ENCODE measurements around the gene DDX10. TPM values are rescaled to one million over a fixed set of nuclear protein-coding genes. Genes with fewer than 3 reads are reported as not detected.
"Not testable (repeated sequence)": the region's sequence is repeated elsewhere in the genome, so short reads cannot be mapped to it uniquely, and the experiment has no call there.

Gene DDX10
- total RNA-seq, 2 donors from 2014 or later, result 8.0 to 28.2 TPM

DNA sequence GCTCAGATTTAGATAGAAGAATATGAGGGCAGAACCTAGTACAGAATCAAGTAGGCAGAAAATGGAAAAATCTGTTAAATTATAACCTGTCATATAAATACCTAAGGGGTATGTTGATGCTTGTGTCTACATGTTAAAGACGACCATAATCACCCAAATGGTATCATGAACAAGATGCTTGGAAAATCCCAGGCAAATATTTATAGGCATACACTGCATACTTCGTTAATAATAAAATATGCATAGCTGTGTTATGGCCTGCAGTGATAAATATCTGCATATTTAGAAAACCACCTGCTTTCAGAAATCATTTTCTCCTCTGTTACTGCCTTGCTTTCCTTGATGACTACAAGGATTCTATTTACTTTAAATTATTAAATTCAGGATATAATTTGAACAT lies 18.9 kb upstream of the DDX10 start:
- Histone ChIP-seq H3K4me1 (ENCODE audit: control insufficient read depth in 1 of 2, low read depth in 2 of 2) (peaks cover 7 to 15% of the 10 kb centered on the region in 2 donors), H3K9me3 (no peaks in the 10 kb centered on the region), H3K27me3 (replicated peaks; ENCODE audit: insufficient read depth) (no peaks in the 10 kb centered on the region), H3K4me3 (no peak overlapping the region), H3K27ac (no peak overlapping the region), H3K36me3 (no peaks in the 10 kb centered on the region)
- TF ChIP-seq, protein P1, sequence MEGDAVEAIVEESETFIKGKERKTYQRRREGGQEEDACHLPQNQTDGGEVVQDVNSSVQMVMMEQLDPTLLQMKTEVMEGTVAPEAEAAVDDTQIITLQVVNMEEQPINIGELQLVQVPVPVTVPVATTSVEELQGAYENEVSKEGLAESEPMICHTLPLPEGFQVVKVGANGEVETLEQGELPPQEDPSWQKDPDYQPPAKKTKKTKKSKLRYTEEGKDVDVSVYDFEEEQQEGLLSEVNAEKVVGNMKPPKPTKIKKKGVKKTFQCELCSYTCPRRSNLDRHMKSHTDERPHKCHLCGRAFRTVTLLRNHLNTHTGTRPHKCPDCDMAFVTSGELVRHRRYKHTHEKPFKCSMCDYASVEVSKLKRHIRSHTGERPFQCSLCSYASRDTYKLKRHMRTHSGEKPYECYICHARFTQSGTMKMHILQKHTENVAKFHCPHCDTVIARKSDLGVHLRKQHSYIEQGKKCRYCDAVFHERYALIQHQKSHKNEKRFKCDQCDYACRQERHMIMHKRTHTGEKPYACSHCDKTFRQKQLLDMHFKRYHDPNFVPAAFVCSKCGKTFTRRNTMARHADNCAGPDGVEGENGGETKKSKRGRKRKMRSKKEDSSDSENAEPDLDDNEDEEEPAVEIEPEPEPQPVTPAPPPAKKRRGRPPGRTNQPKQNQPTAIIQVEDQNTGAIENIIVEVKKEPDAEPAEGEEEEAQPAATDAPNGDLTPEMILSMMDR (IDR thresholded peaks at IDR 0.05), result no peak
- DNase-seq (ENCODE audit: low spot score) (no peak), ATAC-seq (ENCODE audit: insufficient number of reproducible peaks, low FRiP score, low read depth) (no peak)

DNA sequence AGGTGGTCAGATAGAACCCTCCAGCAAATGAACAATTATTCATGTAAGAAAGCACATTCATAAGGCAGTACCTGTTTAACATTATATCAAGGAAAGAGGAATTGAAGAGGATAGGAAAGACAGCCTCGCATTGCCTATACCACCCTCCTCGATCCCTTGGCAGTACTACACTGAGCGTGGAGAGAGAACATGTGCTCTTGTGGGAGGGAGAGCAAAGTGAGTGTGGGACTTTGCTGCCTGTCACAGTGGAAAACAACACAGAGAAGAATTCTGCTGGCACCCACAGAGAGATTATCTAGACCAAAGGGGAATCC lies 17.5 kb upstream of the DDX10 start:
- ATAC-seq (ENCODE audit: insufficient number of reproducible peaks, low FRiP score, low read depth) (no peak), DNase-seq (ENCODE audit: low spot score) (no peak)
- Histone ChIP-seq H3K27ac (peak overlapping the region; percentile 1 to 36), H3K9me3 (no peaks in the 10 kb centered on the region), H3K36me3 (no peaks in the 10 kb centered on the region), H3K4me3 (no peak overlapping the region), H3K27me3 (replicated peaks; ENCODE audit: insufficient read depth) (no peaks in the 10 kb centered on the region), H3K4me1 (ENCODE audit: control insufficient read depth in 1 of 2, low read depth in 2 of 2) (peaks cover 7 to 15% of the 10 kb centered on the region in 2 donors)
- TF ChIP-seq, protein P1 (IDR thresholded peaks at IDR 0.05), result no peak

GRCh38 chr11:108647701-108648527 lies 17.0 kb upstream of the DDX10 start:
- no peaks in the 10 kb centered on the region for H3K36me3 ChIP-seq
- peaks cover 7 to 15% of the 10 kb centered on the region in 2 donors for H3K4me1 ChIP-seq (ENCODE audit: control insufficient read depth in 1 of 2, low read depth in 2 of 2)
- H3K27ac ChIP-seq, result peak overlapping the region; percentile 1 to 36
- ATAC-seq (ENCODE audit: insufficient number of reproducible peaks, low FRiP score, low read depth), result peak; percentile 72
- DNase-seq (ENCODE audit: low spot score), result no peak
- H3K4me3 ChIP-seq, result no peak overlapping the region
- TF ChIP-seq, protein P1 (IDR thresholded peaks at IDR 0.05), result peak; percentile 67
- H3K9me3 ChIP-seq, result no peaks in the 10 kb centered on the region
- no peaks in the 10 kb centered on the region for H3K27me3 ChIP-seq (replicated peaks; ENCODE audit: insufficient read depth)

DNA sequence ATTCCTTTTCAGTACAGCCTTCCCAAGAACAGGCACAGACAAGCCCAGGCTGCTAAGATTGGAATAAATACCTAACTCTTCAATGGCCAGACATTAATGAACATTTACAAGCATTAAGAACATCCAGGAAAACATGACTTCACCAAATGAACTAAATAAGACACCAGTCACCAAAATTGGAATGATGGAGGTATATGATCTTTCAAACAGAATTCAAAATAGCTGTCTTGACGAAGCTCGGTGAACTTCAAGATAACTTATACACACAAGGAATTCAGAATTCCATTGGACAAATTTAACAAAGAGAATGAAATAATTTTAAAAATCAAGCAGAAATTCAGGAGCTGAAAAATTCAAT lies 16.4 kb upstream of the DDX10 start:
- no peaks in the 10 kb centered on the region for H3K27me3 ChIP-seq (replicated peaks; ENCODE audit: insufficient read depth)
- H3K4me3 ChIP-seq, result no peak overlapping the region
- no peak for ATAC-seq (ENCODE audit: insufficient number of reproducible peaks, low FRiP score, low read depth)
- no peaks in the 10 kb centered on the region for H3K36me3 ChIP-seq
- H3K9me3 ChIP-seq, result no peaks in the 10 kb centered on the region
- DNase-seq (ENCODE audit: low spot score), result no peak
- peaks cover 7 to 15% of the 10 kb centered on the region in 2 donors for H3K4me1 ChIP-seq (ENCODE audit: control insufficient read depth in 1 of 2, low read depth in 2 of 2)
- H3K27ac ChIP-seq, result peak overlapping the region in 1 of 2 donors; percentile 36
- TF ChIP-seq, protein P1 (IDR thresholded peaks at IDR 0.05), result no peak

GRCh38 chr11:108654100-108654499 lies 10.8 kb upstream of the DDX10 start:
- not testable (repeated sequence) for ATAC-seq (ENCODE audit: insufficient number of reproducible peaks, low FRiP score, low read depth); H3K27me3 ChIP-seq (replicated peaks; ENCODE audit: insufficient read depth); H3K36me3 ChIP-seq; H3K4me1 ChIP-seq (ENCODE audit: control insufficient read depth in 1 of 2, low read depth in 2 of 2); DNase-seq (ENCODE audit: low spot score); H3K4me3 ChIP-seq; H3K9me3 ChIP-seq; H3K27ac ChIP-seq
